GM12892 (cell line): ENCODE results near the gene RRP1B.

Source experiments
- POLR2A ChIP-seq: IDR thresholded peaks from 2 replicates; pipeline ENCODE4 v1.6.1; 2011; ENCODE audit warnings: low read depth, low read length, control low read depth
- POLR2AphosphoS5 ChIP-seq: IDR thresholded peaks from 2 replicates; pipeline ENCODE4 v1.6.1; 2011; ENCODE audit warnings: low read depth, low read length, control low read depth

DNA sequence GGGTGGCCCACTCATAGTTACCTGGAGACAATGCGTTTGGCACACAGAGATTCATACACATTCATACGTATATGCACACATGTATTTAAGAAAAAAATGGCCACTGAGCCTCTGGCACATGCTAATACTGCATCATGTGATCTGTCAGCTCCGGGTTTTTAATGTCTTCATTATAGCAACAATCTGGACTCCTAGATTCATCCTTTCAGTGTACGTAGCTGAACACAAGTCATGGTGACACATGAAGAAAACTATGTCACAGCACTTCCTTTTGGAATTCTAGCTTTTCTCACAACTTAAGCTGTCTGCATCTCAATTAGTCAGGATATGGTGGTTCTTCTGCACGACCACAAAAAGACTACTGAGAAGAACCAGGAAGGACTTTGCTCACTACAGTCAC, 24.7 kb upstream of the RRP1B start:
- TF ChIP-seq POLR2AphosphoS5: no peak
- no peak for TF ChIP-seq POLR2A
